HG03108 (cell line): Measurements from ENCODE around the gene SLC4A7.
"Not testable (repeated sequence)": the region's sequence is repeated elsewhere in the genome, so short reads cannot be mapped to it uniquely, and the experiment has no call there.

Experiments
- ATAC-seq: cut with Tn5 transposase; IDR thresholded peaks from one replicate; pipeline ENCODE4 v1.9.1; 2021; ENCODE audit warnings: moderate library complexity; ENCODE audit not compliant: unreplicated experiment

SLC4A7 gene

DNA sequence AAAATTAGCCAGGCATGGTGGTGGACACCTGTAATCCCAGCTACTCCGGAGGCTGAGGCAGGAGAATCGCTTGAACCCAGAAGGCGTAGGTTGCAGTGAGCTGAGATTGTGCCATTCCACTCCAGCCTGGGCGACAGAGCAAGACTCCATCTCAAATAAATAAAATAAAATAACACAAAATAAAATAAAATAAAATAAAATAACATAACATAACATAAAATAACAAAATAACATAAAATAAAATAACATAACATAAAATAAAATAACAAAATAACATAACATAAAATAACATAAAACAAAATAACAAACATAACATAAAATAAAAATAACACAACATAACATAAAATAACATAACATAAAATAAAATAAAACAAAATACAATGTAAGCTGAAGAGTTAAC, 45.8 kb downstream of the SLC4A7 start:
- not testable (repeated sequence) for ATAC-seq

DNA sequence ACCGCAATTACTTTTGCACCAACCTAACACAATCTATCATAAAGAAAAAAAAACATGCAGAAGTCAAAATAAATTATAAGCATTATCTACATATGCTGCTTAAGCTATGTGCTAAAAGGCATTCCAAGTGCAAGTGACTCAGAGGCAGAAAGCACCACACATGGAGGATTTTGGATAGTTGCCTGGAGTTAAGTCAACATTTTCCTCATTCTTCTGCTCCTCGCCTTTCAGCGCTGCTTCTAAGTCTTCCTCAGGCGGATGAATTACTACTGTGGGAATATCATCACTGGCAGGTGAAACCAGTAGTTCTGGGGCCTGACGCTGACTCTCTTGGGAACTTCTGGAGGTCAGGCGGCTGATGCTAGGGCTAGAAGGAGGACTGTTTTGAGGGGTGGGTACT, 53.1 kb downstream of the SLC4A7 start:
- no peak for ATAC-seq

DNA sequence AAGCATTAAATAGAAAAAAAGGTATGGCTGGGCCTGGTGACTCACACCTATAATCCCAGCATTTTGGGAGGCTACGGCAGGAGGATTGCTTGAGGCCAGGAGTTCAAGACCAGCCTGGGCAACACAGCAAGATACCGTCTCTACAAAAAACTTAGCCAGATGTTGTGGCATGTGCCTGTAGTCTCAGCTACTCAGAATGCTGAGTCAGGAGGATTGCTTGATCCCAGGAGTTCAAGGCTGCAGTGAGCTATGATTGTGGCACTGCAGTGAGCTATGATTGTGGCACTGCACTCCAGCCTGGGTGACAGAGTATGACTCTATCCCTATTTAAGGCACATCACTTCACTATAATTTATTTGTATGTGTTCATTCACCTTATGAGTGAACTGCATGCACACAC, 54.3 kb downstream of the SLC4A7 start:
- ATAC-seq: no peak

DNA sequence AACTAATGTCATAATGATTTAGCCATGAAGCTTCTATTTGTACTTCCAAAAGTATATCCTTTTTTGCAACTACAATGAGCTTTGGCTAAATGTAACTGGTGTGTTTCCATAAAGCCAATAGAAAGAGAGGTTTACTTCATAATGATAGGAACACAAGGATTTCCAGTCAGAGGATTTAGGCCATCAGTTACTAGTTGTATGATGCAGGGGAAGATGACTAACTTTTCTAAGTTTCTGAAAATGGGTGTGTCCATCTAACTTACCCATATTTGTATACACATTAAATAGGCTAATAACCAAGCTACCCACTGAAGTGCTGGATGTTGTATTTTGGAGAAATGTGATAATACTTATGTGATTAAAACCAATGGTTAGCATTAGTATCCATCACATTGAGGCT, 55.7 kb downstream of the SLC4A7 start:
- ATAC-seq: no peak

DNA sequence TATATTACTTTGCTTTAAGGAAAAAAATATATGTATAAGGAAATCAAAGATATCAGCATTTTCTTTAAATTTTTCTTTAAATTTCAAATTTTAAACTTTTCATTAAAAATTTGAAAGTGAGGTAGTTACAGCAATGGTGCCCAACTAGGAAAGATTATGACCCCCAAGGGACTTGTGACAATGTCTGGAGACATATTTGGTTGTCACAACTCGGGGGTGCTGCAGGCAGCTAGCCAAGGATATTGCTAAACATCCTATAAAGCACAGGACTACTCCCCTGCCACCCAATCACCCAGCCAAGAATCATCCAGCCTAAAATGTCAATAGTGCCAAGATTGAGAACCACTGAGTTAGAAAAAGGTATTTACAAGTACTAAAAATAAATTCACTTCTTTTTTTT, 57.3 kb downstream of the SLC4A7 start:
- no peak for ATAC-seq

DNA sequence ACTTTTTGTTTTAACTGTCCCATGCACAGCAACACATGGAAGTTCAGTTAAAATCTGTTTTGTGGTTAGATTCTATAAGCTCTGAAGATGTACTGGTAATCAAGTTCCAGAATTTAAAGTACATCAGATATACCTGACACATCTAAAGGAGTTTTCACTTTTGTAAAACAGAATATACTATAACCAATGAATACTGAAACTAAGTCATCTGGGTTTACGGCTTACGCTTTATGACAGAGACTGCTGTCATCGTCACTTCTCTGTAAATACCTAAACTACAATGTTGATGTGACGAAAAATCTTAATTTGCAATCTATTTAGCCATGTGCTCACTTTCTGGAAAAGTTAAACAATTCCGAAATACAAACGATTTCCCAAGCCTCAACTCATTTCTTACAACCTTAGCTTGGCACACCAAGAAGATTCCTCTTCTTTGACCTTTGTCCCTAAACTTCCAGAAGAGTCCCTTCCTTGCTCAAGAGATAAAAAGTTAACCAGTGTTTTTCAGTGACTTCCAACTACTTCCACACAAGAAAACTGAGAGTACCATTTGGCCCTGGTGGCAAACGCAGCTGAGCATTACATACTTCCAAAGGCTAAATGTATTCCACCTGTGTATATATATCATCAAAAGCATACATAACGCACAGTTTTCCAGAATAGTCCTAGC, 58.2 kb downstream of the SLC4A7 start:
- no peak for ATAC-seq

DNA sequence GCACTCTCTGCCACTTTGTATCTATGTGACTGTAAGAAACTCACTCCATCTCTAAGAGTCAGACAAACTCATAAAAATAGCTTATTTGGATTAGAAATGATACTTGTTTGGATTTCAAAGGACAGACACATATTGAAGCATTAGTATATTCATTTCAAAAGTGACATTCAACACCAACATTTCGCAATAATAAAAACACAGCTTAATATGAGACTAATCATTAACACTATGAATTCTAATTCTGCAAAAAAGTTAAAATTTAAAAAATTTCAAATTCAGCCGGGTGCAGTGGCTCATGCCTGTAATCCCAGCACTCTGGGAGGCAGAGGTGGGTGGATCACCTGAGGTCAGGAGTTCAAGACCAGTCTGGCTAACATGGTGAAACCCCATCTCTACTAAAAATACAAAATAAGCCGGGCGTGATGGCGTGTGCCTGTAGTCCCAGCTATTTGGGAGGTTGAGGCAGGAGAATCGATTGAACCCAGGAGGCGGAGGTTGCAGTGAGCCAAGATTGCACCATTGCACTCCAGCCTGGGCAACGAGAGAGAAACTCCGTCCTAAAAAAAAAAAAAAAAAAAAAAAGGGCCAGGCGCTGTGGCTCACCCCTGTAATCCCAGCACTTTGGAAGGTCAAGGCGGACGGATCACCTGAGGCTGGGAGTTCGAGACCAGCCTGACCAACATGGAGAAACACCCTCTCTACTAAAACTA, 59.2 kb downstream of the SLC4A7 start:
- ATAC-seq: not testable (repeated sequence)

DNA sequence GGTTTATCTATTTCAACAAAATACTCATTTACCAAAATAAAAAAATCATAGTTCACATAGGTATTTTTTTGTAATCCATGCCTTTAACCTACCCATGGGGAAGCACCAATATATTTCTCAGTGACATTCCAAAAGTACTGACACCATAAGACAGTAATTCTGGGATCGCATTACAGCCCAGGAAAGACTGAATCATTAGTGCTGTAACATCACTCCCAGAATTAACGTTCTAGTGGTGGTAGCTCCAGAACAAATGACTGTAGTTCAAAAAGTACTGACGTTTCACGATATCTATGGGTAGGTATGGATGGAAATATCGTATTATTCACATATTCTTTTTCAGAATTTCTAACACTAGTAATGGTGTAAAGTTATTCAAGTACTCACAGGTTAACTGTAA, 60.7 kb downstream of the SLC4A7 start:
- no peak for ATAC-seq

DNA sequence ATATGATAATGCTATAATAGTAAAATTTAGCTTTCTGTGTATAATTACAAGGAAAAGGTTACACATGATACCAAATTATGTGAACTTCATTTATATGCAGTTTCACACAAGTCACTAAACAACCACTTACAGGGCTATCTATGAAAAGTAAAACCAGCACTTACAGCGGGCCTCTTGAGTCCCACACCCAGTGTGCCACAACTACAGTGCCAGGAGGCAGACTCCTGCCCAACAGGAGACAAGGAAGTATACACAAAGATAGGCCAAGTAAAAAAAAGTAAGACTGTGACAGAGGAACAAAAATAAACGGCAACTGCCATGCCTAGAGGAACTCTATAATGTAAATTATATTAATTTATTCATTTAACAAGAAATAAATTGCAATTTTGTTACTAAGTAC, 61.6 kb downstream of the SLC4A7 start:
- ATAC-seq: no peak

DNA sequence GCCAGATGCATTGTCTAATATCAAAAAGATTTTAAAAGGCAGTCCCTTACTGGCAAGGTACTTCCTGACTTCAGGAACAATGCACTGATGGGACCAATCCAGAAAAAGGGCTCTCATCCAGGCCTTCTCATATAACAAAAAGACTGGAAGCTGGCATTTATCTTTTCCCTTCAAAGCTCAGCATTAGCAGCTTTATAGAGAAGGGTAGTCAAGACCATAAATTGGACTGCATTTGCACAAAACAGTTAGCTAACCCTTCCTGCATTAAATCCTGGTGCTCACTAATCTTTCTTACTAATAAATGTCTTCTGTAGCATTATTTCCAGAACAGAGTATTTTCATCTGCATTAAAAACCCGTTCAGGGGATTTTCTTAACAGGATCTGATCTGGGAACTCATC, 69.0 kb downstream of the SLC4A7 start:
- ATAC-seq: no peak

DNA sequence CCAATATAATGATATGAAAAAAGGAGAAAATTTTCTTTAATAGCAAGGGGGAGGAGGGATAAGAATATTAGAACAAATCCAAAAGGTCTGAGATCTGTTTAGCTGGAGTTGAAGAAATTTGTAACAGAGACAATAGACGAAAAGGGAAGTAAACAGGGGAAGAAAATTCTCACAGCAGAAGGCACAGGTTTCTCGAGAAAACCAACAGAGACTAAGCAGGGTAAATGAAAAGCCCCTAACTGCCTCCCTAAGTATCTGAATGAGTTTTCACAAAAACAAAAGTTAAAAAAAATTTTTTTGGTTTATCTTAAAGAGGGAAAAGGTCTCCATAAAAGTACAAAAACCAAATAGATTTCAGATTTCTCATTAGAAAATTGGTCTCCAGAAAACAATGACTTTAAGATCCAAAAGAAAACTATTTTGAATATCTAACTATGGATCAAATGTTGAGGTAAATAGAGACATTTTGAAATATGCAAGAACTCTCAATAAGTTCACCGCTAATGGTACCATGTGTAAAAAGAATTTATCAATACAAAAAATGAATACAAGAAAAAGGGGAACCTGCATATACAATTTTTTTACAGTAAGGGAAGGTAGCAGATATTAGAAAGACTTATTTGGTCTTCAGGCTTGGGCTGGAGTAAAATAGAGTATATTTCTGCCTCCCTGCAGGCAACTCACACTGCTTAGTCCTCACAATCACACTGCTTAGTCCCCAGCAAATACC, 91.1 kb downstream of the SLC4A7 start:
- peak; percentile 76 for ATAC-seq

DNA sequence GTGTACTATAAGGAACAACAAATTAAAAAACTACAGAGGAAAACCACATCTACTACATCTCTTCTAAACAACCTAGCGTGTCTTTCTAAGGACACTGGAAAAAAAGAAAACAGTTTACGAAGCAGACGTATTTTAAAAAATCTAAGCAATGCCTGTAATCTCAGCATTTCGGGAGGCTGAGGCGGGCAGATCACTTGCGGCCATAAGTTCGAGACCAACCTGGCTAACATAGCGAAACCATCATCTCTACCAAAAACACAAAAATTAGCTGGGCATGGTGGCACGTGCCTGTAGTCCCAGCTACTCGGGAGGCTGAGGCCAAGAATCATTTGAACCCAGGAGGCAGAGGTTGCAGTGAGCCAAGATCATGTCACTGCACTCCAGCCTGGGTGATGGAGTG, 91.8 kb downstream of the SLC4A7 start:
- ATAC-seq: not testable (repeated sequence)

DNA sequence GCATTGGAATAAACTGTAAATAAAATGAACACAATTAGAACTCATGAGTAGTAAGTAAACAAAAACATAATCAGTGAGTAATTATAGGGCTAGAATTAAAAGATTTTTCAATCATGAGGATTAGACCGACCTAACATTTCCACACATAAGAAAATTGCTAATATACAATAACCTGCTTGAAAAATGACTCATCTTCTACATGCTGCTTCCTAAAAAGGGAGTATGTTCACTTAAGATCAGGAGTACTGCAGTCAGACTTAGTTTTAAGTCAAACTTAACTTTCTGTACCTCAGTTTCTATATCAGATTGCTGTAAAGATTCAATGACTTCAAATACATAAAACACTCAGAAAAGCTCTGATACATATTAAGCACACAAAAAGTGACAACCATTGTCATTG, 92.4 kb downstream of the SLC4A7 start:
- no peak for ATAC-seq

DNA sequence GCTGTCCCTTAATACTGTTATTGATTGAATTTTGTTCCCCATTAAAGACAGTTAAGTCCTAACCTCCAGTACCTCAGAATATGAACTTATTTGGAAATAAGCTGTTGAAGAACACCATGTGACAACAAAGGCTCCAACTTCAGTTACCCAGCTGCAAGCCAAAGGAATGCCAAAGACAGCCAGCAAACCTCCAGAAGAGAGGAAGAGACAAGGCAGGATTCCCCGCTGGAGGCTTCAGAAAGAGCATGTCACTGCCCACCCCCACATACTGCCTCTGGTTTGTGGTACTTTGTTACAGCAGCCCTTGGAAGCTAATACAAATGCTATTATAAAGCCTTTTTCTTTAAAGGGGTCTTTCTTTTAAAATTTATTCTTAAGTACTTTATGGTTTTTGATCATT, 96.6 kb downstream of the SLC4A7 start:
- no peak for ATAC-seq

DNA sequence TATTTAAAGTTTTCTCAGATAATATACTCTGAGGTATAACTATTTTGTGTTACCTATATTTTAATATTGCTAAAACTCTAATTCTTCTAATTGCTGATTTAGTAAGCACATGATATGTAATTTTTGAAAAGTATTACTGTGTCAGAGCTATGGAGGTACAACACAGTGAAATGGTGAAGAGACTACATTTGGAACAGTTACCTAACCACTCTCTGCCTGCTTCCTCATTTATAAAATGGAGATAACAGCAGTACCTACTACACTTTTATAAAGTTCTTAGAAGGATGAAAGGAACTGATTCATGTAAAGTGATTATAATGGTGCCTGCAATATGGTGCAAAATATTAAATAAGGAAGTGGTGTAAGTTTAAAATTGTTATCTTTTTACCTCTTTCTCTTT, 98.7 kb downstream of the SLC4A7 start:
- no peak for ATAC-seq

DNA sequence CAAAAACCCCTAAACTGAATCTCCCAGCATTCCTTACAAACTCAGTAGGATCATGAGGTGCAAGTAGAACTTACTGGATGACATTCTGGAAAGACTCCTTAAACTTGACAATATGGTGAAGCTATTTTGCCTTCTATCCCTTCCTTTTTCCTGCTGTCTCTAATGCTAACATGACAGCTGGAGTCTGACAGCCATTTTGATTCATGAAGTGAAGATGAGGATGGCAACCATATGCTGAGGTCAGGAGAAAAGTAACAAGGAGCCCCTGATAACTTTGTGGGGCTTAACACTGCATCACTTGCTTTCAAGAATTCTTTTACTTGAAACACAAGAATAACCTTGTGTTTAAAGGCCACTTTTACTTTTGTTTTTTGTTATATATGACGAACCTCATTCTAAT, 100.0 kb downstream of the SLC4A7 start:
- ATAC-seq: no peak

DNA sequence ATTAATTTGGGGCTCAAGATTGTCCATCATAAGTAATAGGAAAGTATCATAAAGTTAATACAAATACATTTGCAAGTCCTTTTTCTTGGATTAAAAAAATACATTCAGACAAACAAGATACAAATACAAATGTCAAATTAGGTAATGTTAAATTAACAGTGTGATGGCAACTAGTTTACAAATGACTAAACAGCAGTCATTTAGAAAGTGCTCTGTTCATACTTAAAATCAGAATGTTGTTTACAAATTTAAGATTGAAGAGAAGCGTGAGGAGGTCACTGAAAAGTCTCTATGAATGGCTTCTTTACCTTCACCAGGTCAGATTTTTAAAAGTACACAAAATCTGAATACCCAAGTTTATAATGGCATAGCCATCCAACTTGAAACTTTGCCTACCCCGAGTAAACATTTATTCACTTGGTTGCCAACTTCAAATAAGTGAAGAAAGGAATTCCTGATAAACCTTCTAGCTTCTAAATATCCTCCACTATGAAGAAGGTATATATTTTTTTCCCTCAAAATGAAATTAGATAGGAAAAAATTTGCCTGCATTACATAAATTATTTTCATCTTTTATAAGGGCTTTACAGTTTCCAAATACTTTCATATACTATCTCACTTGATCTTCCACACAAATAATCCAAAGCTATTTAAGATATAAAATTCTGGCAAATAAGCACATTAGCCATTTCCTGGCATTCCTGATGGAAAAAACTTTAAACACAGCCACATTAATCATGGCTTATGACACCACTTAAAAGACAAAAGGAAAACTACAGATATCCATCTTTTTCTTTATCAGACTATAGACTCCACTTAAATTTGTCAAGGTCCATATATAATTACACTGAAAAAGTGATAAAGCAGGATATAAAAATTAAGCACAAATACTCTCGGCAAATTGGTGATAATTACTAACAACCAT, 103.5 kb downstream of the SLC4A7 start:
- ATAC-seq: no peak

DNA sequence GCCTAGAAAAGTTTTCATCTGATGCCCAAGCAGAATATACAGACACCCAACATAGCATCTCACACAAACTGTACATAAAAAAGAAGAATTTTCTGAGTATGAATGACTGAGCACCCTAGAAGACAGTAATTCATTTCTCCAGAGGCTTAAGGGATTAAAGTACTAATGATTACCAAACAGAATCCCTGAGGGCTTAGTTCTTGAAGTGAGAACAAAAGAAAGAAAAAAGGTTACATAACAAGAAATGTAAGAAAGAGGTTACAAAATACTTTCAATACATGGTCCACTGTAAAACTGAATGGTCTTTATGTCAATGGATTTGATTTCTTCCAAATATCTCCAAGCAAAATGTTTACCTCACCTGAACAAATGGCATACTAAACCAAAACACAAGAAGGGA, 105.9 kb downstream of the SLC4A7 start:
- ATAC-seq: no peak

DNA sequence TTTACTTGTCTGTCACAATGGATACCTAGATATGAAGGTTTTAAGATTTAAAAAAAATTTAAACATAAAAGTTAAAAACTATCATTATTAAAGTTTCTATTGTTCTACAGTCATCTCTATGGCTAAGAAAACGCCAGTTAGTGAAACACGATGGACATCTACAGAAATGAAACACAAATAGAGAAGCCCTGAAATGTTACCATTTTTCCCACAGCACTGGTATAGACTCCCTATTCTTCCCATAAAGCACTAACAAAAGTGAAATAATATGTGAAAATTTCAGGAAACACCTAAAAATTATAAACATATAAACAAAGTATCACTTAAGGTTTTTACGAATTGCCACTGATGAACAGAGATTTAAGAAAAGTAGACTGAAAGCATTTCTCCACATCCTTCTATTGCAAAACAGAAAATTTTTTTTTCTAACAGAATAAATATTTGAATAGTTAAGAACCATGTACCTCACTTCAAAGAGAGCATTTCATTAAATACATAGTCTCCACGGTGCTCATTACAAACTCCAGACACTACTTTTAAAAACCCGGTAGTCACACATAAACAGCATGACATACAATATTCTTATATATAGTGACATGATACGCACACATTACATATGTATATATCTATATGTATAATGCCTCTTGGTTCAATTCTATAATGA, 107.9 kb downstream of the SLC4A7 start:
- ATAC-seq: no peak

DNA sequence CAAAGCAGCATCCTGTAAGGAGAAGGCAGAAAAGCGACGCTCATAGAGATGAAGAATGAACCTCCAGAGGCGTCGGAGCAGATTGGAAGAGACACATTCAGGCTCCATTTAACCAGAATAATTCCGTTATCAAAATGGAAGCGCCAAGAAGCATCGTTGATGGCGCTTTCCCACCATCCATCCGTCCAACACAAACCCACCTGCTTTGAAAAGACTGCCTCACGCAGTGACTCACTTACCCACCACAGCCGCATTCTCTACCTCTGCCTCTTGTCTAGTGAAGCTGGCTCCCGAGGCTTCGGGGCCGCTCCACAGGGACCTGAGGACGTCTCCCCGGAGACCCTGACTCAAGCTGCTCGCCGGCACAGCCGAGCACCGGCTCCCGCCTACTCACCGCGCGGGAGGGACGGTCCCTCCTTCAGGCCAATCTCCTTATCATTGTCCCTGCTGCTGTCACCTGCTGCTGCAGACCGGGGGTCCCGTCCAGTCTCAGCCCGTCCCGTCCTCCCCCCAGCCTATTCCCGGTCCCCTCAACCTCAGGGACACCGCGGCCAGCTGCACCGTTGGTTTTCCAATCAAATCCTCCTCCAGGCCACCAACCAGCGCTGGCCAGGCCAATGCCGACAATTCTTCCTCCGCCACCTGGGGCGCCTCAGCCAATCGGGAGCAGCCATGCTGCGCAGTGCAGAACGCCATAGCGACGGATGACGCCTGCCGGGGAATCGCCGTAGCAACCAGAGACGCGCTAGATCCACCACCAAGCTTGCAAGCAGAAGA, 115.2 kb downstream of the SLC4A7 start, which contains the start of gene NEK10:
TSS of gene NEK10 (minus strand) at position 553 of the 777 bp plus-strand sequence. CDS start 16,501 bp downstream, outside the sequence.
- peak; percentile 100 for ATAC-seq
